ENCODE data around the gene NOD1. TPM values are rescaled to one million over a fixed set of nuclear protein-coding genes. Genes with fewer than 3 reads are reported as not detected.

Gene NOD1
- total RNA-seq, 5 donors from 2014 or later (not counting 1 experiment from before 2014, with no cell fraction given), result 15.6 to 24.6 (median 19.4) TPM

GRCh38 chr7:30464231-30464671 is 14.3 kb downstream of the NOD1 start:
- no peaks in the 10 kb centered on the region for H3K27me3 ChIP-seq (replicated peaks in 1 of 2; ENCODE audit: control insufficient read depth in 2 of 2, extremely low read depth in 1 of 2, insufficient read depth in 2 of 2, low read length in 1 of 2)
- DNase-seq (no peak), ATAC-seq (replicated peaks in 1 of 4) (no peak)
- POLR2A ChIA-PET, result no interaction called here
- Mint-ChIP-seq H3K27ac (no peak overlapping the region), H3K4me3 (no peak overlapping the region), H3K36me3 (peaks cover 13% of the 10 kb centered on the region), H3K9me3 (no peaks in the 10 kb centered on the region), H3K27me3 (no peaks in the 10 kb centered on the region), H3K4me1 (peaks cover 39 to 46% (median 44%) of the 10 kb centered on the region in 3 donors)
- peaks cover 3 to 10% of the 10 kb centered on the region in 2 donors for H3K36me3 ChIP-seq (ENCODE audit: control insufficient read depth in 2 of 2, extremely low read depth in 1 of 2, insufficient read depth in 1 of 2, low read length in 1 of 2)
- H3K9me3 ChIP-seq, result no peaks in the 10 kb centered on the region
- H3K27ac ChIP-seq (ENCODE audit: low read length), result no peak overlapping the region
- peaks cover 5% of the 10 kb centered on the region in 2 experiments for H3K4me1 ChIP-seq (ENCODE audit: control insufficient read depth in 1 of 2, extremely low read depth in 1 of 2, insufficient read depth in 2 of 2, low read length in 2 of 2)
- WGBS (ENCODE audit: insufficient coverage), result 85% methylated on average over 2 of the region's 5 CpGs
- CTCF ChIA-PET, result interaction anchor here (0.7 to 1.3 kb wide), 2 partner anchors 10 to 188 kb away, joined by 3 read pairs; no protein-coding TSS in a partner anchor
- H3K4me3 ChIP-seq (ENCODE audit: control insufficient read depth in 1 of 2, extremely low read depth in 1 of 2, low read length in 1 of 2), result no peak overlapping the region

DNA sequence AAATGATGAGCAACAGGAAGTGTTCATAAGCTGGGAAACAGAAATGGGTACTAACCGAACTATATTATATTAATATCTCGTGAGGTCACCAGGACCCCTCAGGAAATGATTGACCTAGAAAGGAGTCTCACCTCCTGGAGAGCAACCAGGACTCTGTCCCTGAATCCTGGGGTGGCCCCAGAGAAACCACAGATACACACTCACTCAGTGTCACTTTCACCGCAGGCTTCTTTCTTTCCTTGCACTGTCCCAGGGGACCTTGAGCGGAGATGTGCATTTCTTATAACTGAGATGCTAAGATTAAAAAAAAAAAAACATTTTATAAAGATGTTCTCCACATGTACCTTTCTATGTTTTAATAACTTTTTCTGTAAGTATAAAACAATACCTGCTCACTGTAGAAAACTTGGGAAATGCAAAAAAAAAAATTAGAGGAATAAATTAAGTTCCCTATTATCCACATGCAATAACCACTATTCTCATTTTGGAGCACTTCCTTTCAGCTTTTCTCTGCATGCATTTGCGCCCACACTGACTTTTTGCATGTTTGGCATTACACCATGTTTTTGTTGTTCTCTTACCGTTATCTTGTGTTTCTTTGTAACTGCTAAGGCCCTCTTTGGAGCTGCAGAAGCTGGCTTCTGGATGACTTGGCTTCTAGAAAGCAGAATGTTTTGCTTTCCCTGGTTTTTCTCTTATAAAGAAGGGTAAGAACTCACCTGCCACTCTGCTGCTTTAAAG is 15.0 kb downstream of the NOD1 start:
- H3K9me3 ChIP-seq, result no peaks in the 10 kb centered on the region
- H3K4me3 Mint-ChIP-seq, result no peak overlapping the region
- ATAC-seq (replicated peaks in 1 of 4), result no peak
- H3K27me3 ChIP-seq (replicated peaks in 1 of 2; ENCODE audit: control insufficient read depth in 2 of 2, extremely low read depth in 1 of 2, insufficient read depth in 2 of 2, low read length in 1 of 2), result no peaks in the 10 kb centered on the region
- H3K4me1 Mint-ChIP-seq, result peaks cover 32 to 41% (median 41%) of the 10 kb centered on the region in 3 donors
- H3K4me3 ChIP-seq (ENCODE audit: control insufficient read depth in 1 of 2, extremely low read depth in 1 of 2, low read length in 1 of 2), result no peak overlapping the region
- ChIA-PET POLR2A (no interaction called here), CTCF (interaction anchor here in 1 of 2 donors (0.7 kb wide), 1 partner anchor 11 kb away, joined by 3 read pairs; no protein-coding TSS in a partner anchor)
- H3K36me3 Mint-ChIP-seq, result peaks cover 11% of the 10 kb centered on the region
- peaks cover 4 to 5% of the 10 kb centered on the region in 2 experiments for H3K4me1 ChIP-seq (ENCODE audit: control insufficient read depth in 1 of 2, extremely low read depth in 1 of 2, insufficient read depth in 2 of 2, low read length in 2 of 2)
- H3K27ac ChIP-seq (ENCODE audit: low read length), result no peak overlapping the region
- H3K27ac Mint-ChIP-seq, result no peak overlapping the region
- H3K27me3 Mint-ChIP-seq, result no peaks in the 10 kb centered on the region
- H3K36me3 ChIP-seq (ENCODE audit: control insufficient read depth in 2 of 2, extremely low read depth in 1 of 2, insufficient read depth in 1 of 2, low read length in 1 of 2), result peaks cover 3 to 10% of the 10 kb centered on the region in 2 donors
- 91% methylated on average over 4 of the region's 6 CpGs for WGBS (ENCODE audit: insufficient coverage)
- H3K9me3 Mint-ChIP-seq, result no peaks in the 10 kb centered on the region
- no peak for DNase-seq

DNA sequence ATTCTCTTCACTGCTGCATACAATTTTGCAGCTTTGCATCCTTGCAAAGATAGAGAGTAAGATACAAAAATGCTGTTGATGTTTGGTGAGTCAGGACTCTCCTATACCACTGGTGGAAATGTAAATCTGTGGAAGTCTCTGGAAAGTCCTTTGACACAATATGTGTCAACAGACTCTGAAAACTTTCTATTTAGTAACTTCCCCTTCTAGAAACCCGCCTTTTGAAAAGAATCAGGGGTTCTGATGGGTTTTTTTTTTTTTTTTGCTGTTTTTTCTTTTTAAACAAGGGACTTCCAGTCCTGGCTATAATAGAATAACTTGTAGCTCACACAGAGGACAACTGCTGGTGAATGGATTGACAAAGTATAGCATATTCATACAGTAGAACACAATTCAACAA is 16.4 kb downstream of the NOD1 start:
- Histone ChIP-seq H3K27me3 (replicated peaks in 1 of 2; ENCODE audit: control insufficient read depth in 2 of 2, extremely low read depth in 1 of 2, insufficient read depth in 2 of 2, low read length in 1 of 2) (no peaks in the 10 kb centered on the region), H3K36me3 (ENCODE audit: control insufficient read depth in 2 of 2, extremely low read depth in 1 of 2, insufficient read depth in 1 of 2, low read length in 1 of 2) (peaks cover 3 to 20% of the 10 kb centered on the region in 2 donors), H3K4me1 (ENCODE audit: control insufficient read depth in 1 of 2, extremely low read depth in 1 of 2, insufficient read depth in 2 of 2, low read length in 2 of 2) (peaks cover 0 to 5% of the 10 kb centered on the region in 2 experiments), H3K9me3 (no peaks in the 10 kb centered on the region), H3K4me3 (ENCODE audit: control insufficient read depth in 1 of 2, extremely low read depth in 1 of 2, low read length in 1 of 2) (no peak overlapping the region), H3K27ac (ENCODE audit: low read length) (no peak overlapping the region)
- Mint-ChIP-seq H3K36me3 (peaks cover 9% of the 10 kb centered on the region), H3K27me3 (no peaks in the 10 kb centered on the region), H3K4me3 (no peak overlapping the region), H3K27ac (no peak overlapping the region), H3K4me1 (peaks cover 21 to 30% (median 30%) of the 10 kb centered on the region in 3 donors), H3K9me3 (no peaks in the 10 kb centered on the region)
- ChIA-PET CTCF (no interaction called here), POLR2A (no interaction called here)
- no peak for DNase-seq
- WGBS (ENCODE audit: insufficient coverage), result no CpG with 5 or more reads among the region's 1 CpG
- ATAC-seq (replicated peaks in 1 of 4), result no peak

GRCh38 chr7:30460246-30460633 is 18.3 kb downstream of the NOD1 start:
- H3K27ac Mint-ChIP-seq, result no peak overlapping the region
- H3K4me1 Mint-ChIP-seq, result peaks cover 8 to 18% (median 15%) of the 10 kb centered on the region in 3 donors
- no peaks in the 10 kb centered on the region for H3K27me3 Mint-ChIP-seq
- no peaks in the 10 kb centered on the region for H3K9me3 Mint-ChIP-seq
- POLR2A ChIA-PET, result no interaction called here
- Histone ChIP-seq H3K36me3 (ENCODE audit: control insufficient read depth in 2 of 2, extremely low read depth in 1 of 2, insufficient read depth in 1 of 2, low read length in 1 of 2) (peaks cover 4 to 39% of the 10 kb centered on the region in 2 donors), H3K4me1 (ENCODE audit: control insufficient read depth in 1 of 2, extremely low read depth in 1 of 2, insufficient read depth in 2 of 2, low read length in 2 of 2) (no peaks in the 10 kb centered on the region), H3K27me3 (replicated peaks in 1 of 2; ENCODE audit: control insufficient read depth in 2 of 2, extremely low read depth in 1 of 2, insufficient read depth in 2 of 2, low read length in 1 of 2) (no peaks in the 10 kb centered on the region), H3K4me3 (ENCODE audit: control insufficient read depth in 1 of 2, extremely low read depth in 1 of 2, low read length in 1 of 2) (no peak overlapping the region), H3K9me3 (no peaks in the 10 kb centered on the region), H3K27ac (ENCODE audit: low read length) (no peak overlapping the region)
- WGBS (ENCODE audit: insufficient coverage), result 100% methylated on average over 4 of the region's 4 CpGs
- DNase-seq (no peak), ATAC-seq (replicated peaks in 1 of 4) (no peak)
- no peak overlapping the region for H3K4me3 Mint-ChIP-seq
- H3K36me3 Mint-ChIP-seq, result peaks cover 14% of the 10 kb centered on the region
- CTCF ChIA-PET, result interaction anchor here in 1 of 2 donors (0.6 kb wide), 1 partner anchor 109 kb away, joined by 3 read pairs; no protein-coding TSS in a partner anchor

DNA sequence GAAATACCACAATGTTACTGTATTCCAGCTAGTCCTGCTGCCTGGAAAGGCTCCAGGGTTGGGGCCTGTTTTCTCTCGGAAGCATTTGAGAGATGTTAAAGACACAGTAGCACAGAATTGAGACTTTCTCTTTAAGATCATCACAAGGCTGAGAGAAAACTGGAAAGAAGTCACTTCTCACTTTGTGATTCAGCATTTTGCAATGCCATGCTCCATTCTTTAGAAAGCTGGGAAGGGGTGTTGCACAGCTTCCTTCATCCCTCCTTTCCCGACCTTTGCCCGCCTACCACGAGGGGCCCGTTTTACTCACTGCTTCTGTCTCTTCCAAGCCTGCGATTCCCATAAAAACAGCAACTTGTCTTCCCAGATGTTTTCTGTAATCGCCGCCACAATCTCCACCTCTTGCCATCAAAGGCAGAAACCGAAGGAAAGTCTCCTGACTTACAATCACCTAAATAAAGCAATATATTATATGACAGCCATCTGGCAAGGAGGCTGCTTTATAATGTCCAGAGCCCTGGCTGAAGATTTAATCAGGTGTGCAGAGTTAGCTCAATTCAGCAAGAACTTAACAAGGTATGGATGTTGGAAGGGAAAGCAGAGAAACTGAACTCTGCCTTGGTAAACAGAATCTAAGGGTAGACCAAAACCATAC is 18.9 kb downstream of the NOD1 start:
- no peak for ATAC-seq (replicated peaks in 1 of 4)
- WGBS (ENCODE audit: insufficient coverage), result 100% methylated on average over 6 of the region's 9 CpGs
- H3K27ac ChIP-seq (ENCODE audit: low read length), result no peak overlapping the region
- H3K4me3 ChIP-seq (ENCODE audit: control insufficient read depth in 1 of 2, extremely low read depth in 1 of 2, low read length in 1 of 2), result no peak overlapping the region
- H3K36me3 ChIP-seq (ENCODE audit: control insufficient read depth in 2 of 2, extremely low read depth in 1 of 2, insufficient read depth in 1 of 2, low read length in 1 of 2), result peaks cover 7 to 43% of the 10 kb centered on the region in 2 donors
- no peaks in the 10 kb centered on the region for H3K27me3 Mint-ChIP-seq
- no peak overlapping the region for H3K27ac Mint-ChIP-seq
- H3K9me3 Mint-ChIP-seq, result no peaks in the 10 kb centered on the region
- H3K27me3 ChIP-seq (replicated peaks in 1 of 2; ENCODE audit: control insufficient read depth in 2 of 2, extremely low read depth in 1 of 2, insufficient read depth in 2 of 2, low read length in 1 of 2), result no peaks in the 10 kb centered on the region
- ChIA-PET POLR2A (no interaction called here), CTCF (interaction anchor here in 1 of 2 donors (0.6 kb wide), 1 partner anchor 110 kb away, joined by 3 read pairs; no protein-coding TSS in a partner anchor)
- no peaks in the 10 kb centered on the region for H3K9me3 ChIP-seq
- H3K36me3 Mint-ChIP-seq, result peaks cover 14% of the 10 kb centered on the region
- peaks cover 4 to 13% (median 12%) of the 10 kb centered on the region in 3 donors for H3K4me1 Mint-ChIP-seq
- no peaks in the 10 kb centered on the region for H3K4me1 ChIP-seq (ENCODE audit: control insufficient read depth in 1 of 2, extremely low read depth in 1 of 2, insufficient read depth in 2 of 2, low read length in 2 of 2)
- no peak overlapping the region for H3K4me3 Mint-ChIP-seq
- DNase-seq, result no peak

GRCh38 chr7:30458311-30458710 is 20.3 kb downstream of the NOD1 start:
- H3K27ac Mint-ChIP-seq, result no peak overlapping the region
- no peak overlapping the region for H3K4me3 Mint-ChIP-seq
- H3K36me3 Mint-ChIP-seq, result peaks cover 25% of the 10 kb centered on the region
- no CpG with 5 or more reads among the region's 1 CpG for WGBS (ENCODE audit: insufficient coverage)
- H3K9me3 ChIP-seq, result no peaks in the 10 kb centered on the region
- no peaks in the 10 kb centered on the region for H3K4me1 ChIP-seq (ENCODE audit: control insufficient read depth in 1 of 2, extremely low read depth in 1 of 2, insufficient read depth in 2 of 2, low read length in 2 of 2)
- POLR2A ChIA-PET, result interaction anchor here in 1 of 2 donors (0.5 kb wide), 1 partner anchor 142 kb away, joined by 7 read pairs; no protein-coding TSS in a partner anchor
- H3K27ac ChIP-seq (ENCODE audit: low read length), result no peak overlapping the region
- no peaks in the 10 kb centered on the region for H3K27me3 ChIP-seq (replicated peaks in 1 of 2; ENCODE audit: control insufficient read depth in 2 of 2, extremely low read depth in 1 of 2, insufficient read depth in 2 of 2, low read length in 1 of 2)
- no peak overlapping the region for H3K4me3 ChIP-seq (ENCODE audit: control insufficient read depth in 1 of 2, extremely low read depth in 1 of 2, low read length in 1 of 2)
- H3K27me3 Mint-ChIP-seq, result no peaks in the 10 kb centered on the region
- ATAC-seq (replicated peaks in 1 of 4) (no peak), DNase-seq (no peak)
- peaks cover 0 to 8% (median 2%) of the 10 kb centered on the region in 3 donors for H3K4me1 Mint-ChIP-seq
- H3K36me3 ChIP-seq (ENCODE audit: control insufficient read depth in 2 of 2, extremely low read depth in 1 of 2, insufficient read depth in 1 of 2, low read length in 1 of 2), result peaks cover 7 to 51% of the 10 kb centered on the region in 2 donors
- no peaks in the 10 kb centered on the region for H3K9me3 Mint-ChIP-seq
- CTCF ChIA-PET, result interaction anchor here in 1 of 2 donors (0.6 to 0.7 kb wide), 3 partner anchors 154 to 1270 kb away, joined by 4 to 6 read pairs (median 4); no protein-coding TSS in a partner anchor
